ENCODE results near the gene FEV.

Gene FEV

GRCh38 chr2:219016721-219017120, 31.7 kb upstream of the FEV start:
- no peak for DNase-seq

DNA sequence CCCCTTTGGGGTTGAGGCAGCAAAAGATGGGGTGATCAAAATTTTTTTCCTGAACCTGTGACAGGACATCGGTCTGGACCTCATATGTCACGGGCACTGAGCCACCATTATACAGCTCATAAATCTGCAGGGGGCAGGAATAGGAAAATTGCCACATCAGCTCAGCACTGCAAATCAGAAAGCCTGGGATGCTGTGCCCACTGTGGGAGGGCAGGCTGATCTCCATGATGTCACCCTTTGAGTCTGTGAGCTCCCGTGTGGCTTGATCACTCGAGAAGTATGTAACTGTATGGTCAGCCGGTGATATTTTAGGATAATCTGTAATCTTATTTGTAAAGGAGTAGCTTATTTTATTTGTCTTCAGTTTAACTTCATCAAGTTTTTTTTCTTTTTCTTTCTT, 25.9 kb upstream of the FEV start:
- no peak for DNase-seq

GRCh38 chr2:219010162-219010756, 25.3 kb upstream of the FEV start:
- no peak for DNase-seq

- DNase-seq = no peak
Observed at GRCh38 chr2:219009294-219009693, 24.3 kb upstream of the FEV start.

DNA sequence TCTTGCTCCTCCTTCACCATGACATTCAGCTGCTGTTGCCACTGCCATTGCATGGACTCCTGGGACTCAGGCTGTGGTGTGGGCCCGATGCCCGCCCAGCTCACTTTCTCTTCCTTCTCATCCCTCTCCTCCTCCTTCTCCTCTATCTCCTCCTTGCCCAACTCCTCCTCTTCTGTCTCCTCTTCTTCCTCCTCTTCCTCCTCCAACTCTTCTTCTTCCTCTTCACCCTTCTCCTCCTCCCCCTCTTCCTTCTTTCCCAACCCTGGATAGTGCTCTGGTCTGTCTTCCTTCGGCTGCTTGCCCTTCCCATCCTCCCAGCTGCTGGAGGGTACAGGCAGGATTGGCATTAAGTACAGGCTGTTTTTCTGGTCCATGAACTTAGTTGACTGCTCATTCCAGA, 19.0 kb upstream of the FEV start:
- no peak for DNase-seq

DNA sequence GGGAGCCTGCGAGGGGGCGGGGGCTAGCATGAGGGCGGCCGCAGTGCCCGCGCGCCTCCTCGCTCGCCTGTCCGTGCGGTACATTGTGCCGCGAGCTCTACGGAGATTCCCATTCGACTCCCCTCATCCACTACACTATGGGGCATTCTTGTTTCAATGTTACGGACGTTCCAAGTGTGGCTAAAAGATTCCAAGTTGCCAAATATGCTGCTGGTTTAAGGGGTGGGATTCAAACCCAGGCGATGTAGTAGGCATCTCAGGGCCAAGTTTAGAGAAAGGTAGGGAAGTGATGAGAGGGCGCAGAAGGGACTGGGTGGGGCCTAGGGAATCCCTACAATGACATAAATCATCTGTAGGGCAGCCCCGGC, 18.3 kb upstream of the FEV start:
- DNase-seq = no peak

DNA sequence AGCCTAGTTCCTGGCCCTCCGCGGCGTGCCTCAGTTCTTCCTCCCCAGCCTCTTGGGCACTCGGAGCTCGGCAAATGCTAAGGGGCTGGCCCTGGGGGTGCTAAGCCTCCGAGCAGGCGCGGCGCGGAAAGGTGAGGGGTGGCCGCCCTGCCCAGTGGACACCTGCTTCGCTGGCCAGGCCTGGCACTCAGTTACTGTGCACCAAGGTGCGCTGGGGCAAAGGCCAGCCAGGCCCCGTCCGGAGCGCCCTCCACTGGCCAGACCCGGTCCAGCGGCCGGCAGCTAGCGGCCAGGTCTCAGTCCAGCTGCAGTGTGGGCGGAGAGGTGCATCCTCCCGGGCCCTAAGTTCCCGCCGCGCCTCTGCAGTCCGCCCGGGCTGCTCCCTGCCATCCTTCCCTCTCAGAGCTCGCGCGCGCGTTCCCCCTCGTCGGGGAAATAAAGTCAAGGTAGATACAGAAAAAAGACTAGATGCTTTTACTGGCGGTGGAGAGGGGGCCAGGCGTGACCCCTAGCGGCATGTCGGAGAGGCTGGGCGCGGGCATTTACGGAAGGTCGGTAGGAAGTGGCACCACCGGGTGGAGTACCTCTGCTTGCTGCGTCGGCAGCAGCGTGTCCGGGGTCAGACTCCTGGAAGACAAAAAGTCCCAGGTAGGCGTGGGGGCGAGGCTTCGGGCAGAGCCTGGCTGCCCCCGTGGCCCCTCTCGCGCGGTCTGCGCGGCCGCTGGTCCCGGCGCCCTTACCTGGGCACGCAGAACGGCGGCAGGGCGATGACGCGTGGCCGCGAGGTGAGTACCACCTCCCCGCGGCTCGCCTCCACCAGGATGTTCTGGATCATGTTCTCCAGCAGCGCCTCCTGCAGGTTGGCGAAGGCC, 17.6 kb upstream of the FEV start:
- peak; percentile 54 for DNase-seq

DNA sequence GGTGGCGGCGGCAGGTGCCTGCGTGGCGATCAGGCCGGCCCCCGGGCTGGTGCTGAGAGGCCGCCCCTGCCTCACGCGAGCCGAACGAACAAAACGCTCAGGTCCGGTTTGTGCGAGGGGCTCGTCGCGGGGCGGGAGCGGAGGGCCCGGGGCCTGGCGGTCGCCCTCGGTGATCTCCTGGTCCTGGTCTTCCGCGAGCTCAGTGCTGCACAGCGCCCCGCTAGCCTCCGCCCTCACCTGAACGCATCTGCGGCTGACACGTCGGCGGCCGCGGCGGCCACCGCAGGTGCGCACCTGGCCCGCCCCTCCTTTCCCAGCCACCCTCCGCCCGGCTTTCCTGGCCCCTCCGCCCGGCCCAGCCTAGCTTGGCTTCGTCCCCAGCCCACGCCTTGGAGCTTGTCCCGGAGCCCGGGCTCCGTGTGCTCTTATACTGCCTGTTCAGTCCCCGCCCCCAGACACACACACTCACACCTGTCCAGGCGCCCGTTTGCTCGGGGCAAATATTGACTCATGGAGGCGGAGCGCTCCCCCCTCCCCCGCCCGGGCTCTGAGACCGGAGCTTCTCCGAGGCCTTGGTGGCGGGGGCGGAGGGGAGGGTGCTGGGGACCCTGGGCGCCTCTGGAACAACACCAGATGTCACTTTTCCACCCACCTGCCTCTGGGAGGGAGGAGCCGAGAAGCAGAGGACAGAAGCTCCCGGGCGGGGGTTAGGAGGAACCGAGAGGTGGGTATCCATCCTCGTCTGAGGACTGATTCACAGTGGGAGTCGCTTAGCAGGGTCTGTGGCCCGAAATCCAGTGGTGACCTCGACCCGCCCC, 16.8 kb upstream of the FEV start:
- DNase-seq = peak; percentile 40

- no peak for DNase-seq
Observed at GRCh38 chr2:219001100-219001576, 16.2 kb upstream of the FEV start.

GRCh38 chr2:219000569-219000960, 15.6 kb upstream of the FEV start:
- DNase-seq = no peak

- DNase-seq = no peak
Observed at GRCh38 chr2:218999881-219000568, 15.0 kb upstream of the FEV start.

GRCh38 chr2:218999021-218999880, 14.3 kb upstream of the FEV start:
- DNase-seq = no peak

GRCh38 chr2:218998414-218999002, 13.5 kb upstream of the FEV start:
- DNase-seq = no peak

GRCh38 chr2:218997731-218998130, 12.7 kb upstream of the FEV start:
- no peak for DNase-seq

GRCh38 chr2:218996937-218997336, 12.0 kb upstream of the FEV start:
- DNase-seq = no peak

- peak; percentile 81 for DNase-seq
Observed at GRCh38 chr2:218995972-218996711, 11.2 kb upstream of the FEV start.

GRCh38 chr2:218995561-218995960, 10.6 kb upstream of the FEV start:
- no peak for DNase-seq

GRCh38 chr2:218993345-218994315, 8.6 kb upstream of the FEV start, which contains the start of gene CRYBA2:
Gene CRYBA2, minus strand, starts transcription at chr2:218993422. Its CDS starts 246 bp downstream, at chr2:218993176.
- no peak for DNase-seq

DNA sequence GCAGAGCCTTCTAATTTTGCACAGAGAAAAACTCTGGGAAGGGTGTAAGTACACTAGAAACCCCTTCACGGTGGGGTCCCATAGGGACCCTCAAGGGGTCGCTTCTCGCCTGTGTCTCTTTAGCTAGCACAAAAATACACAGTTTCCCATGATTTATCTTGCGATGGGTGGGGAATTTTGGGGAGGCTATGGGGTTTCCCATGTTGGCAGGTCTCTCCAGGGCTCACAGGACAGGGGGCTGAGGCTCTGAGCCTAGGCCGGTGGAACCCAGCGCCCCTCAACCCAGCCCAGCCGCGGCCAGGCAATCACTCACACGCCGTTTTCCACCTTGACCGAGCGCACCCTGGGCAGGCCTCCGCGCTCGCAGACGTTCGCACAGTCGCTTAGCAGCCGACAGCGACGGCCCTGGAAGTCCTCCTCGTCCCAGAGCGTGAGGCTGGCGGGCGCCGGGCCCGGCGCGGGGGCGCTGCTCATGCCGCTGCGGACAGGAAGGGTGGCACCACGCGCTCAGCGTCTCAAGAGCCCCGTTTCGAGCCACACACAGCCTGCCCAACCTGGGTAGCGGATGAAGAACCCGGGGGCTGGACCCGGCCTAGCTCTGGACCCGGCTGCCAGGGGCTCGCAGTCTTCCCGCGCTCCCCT, 7.8 kb upstream of the FEV start:
- no peak for DNase-seq

Data from activated T-cell treated with anti-CD3 and anti-CD28 coated beads, Interleukin-2, amount 50 U/mL, for 1 hour (primary cell).